DOHH2 (cell line): Measurements from ENCODE around the gene ADAMTS1.

Experiments used
- H3F3A ChIP-seq: fragments of 200-600 bp; sonication (generic), shearing (Covaris generic); 2 replicates; pipeline ENCODE4 v1.6.0; 2016; ENCODE audit warnings: antibody characterized with exemption, mild to moderate bottlenecking; ENCODE audit not compliant: control insufficient read depth, insufficient read depth
- H3K27ac ChIP-seq: fragments of 200-600 bp; sonication (generic); 2 replicates; pipeline ENCODE4 v1.5.1; 2014; ENCODE audit warnings: low read depth, mild to moderate bottlenecking, low read length, moderate library complexity
- H3K27me3 ChIP-seq: fragments of 200-600 bp; sonication (generic); 2 replicates; pipeline ENCODE4 v1.6.1; 2014; ENCODE audit warnings: mild to moderate bottlenecking, low read length, mixed read lengths; ENCODE audit not compliant: control insufficient read depth
- H3K36me3 ChIP-seq: fragments of 200-600 bp; sonication (generic); 2 replicates; pipeline ENCODE4 v1.6.1; 2014; ENCODE audit warnings: mild to moderate bottlenecking, low read length, moderate library complexity, mixed read lengths; ENCODE audit not compliant: control insufficient read depth
- H3K4me1 ChIP-seq: fragments of 200-600 bp; sonication (generic); 2 replicates; pipeline ENCODE4 v1.6.1; 2014; ENCODE audit warnings: mild to moderate bottlenecking, low read length, mixed read lengths; ENCODE audit not compliant: control insufficient read depth
- H3K4me2 ChIP-seq: fragments of 200-600 bp; sonication (generic); 2 replicates; pipeline ENCODE4 v1.6.0; 2014; ENCODE audit warnings: mild to moderate bottlenecking, low read length, moderate library complexity
- H3K4me3 ChIP-seq: fragments of 200-600 bp; sonication (generic); 2 replicates; pipeline ENCODE4 v1.5.1; 2014; ENCODE audit warnings: mild to moderate bottlenecking, low read length, mixed read lengths
- H3K79me2 ChIP-seq: fragments of 200-600 bp; sonication (generic); 2 replicates; pipeline ENCODE4 v1.6.1; 2014; ENCODE audit warnings: mild to moderate bottlenecking, low read length, mixed read lengths; ENCODE audit not compliant: control insufficient read depth
- H3K9me2 ChIP-seq: fragments of 200-600 bp; sonication (generic); replicated peaks from 2 replicates; pipeline ENCODE4 v1.6.1; 2014; ENCODE audit warnings: mild to moderate bottlenecking, low read length, mixed read lengths; ENCODE audit not compliant: control insufficient read depth
- H3K9me3 ChIP-seq: fragments of 200-600 bp; sonication (generic); 2 replicates; pipeline ENCODE4 v1.6.1; 2014; ENCODE audit warnings: antibody characterized with exemption, low read length, mixed read lengths; ENCODE audit not compliant: control insufficient read depth, insufficient read depth
- H4K20me1 ChIP-seq: fragments of 200-600 bp; sonication (generic); 2 replicates; pipeline ENCODE4 v1.6.0; 2014; ENCODE audit warnings: low read depth, mild to moderate bottlenecking, antibody characterized with exemption, low read length, moderate library complexity; ENCODE audit not compliant: control insufficient read depth, insufficient read depth
- CTCF ChIP-seq: fragments of 200-600 bp; sonication (generic); IDR thresholded peaks from one replicate; pipeline ENCODE4 v1.5.1; 2014; ENCODE audit warnings: antibody characterized with exemption, mild to moderate bottlenecking, low read depth, low read length; ENCODE audit not compliant: poor library complexity, severe bottlenecking
- EZH2phosphoT487 ChIP-seq: fragments of 200-600 bp; sonication (generic); IDR thresholded peaks from 2 replicates; pipeline ENCODE4 v1.6.1; 2017; ENCODE audit warnings: borderline replicate concordance, mild to moderate bottlenecking, antibody characterized with exemption, low read length, moderate library complexity, mixed read lengths

The ADAMTS1 gene

GRCh38 chr21:26850116-26850643, 5.0 kb upstream of the ADAMTS1 start:
- H3K27me3 ChIP-seq: no peaks in the 10 kb centered on the region
- no peak overlapping the region for H3K4me3 ChIP-seq
- no peaks in the 10 kb centered on the region for H4K20me1 ChIP-seq
- H3K27ac ChIP-seq: no peak overlapping the region
- H3K79me2 ChIP-seq: no peaks in the 10 kb centered on the region
- H3K36me3 ChIP-seq: no peaks in the 10 kb centered on the region
- TF ChIP-seq EZH2phosphoT487 (no peak), CTCF (no peak)
- H3F3A ChIP-seq: no peaks in the 10 kb centered on the region
- no peaks in the 10 kb centered on the region for H3K9me2 ChIP-seq
- H3K4me1 ChIP-seq: no peaks in the 10 kb centered on the region
- no peaks in the 10 kb centered on the region for H3K9me3 ChIP-seq
- H3K4me2 ChIP-seq: no peak overlapping the region

- Histone ChIP-seq H3K27ac (no peak overlapping the region), H3K9me2 (no peaks in the 10 kb centered on the region), H4K20me1 (no peaks in the 10 kb centered on the region), H3K79me2 (no peaks in the 10 kb centered on the region), H3F3A (no peaks in the 10 kb centered on the region), H3K27me3 (no peaks in the 10 kb centered on the region), H3K4me3 (no peak overlapping the region), H3K4me2 (no peak overlapping the region), H3K36me3 (no peaks in the 10 kb centered on the region), H3K9me3 (no peaks in the 10 kb centered on the region), H3K4me1 (no peaks in the 10 kb centered on the region)
- no peak for TF ChIP-seq CTCF
- no peak for TF ChIP-seq EZH2phosphoT487
These were observed 4.4 kb upstream of the ADAMTS1 start for GRCh38 chr21:26849428-26850115.

- Histone ChIP-seq H3K9me3 (no peaks in the 10 kb centered on the region), H4K20me1 (no peaks in the 10 kb centered on the region), H3K27ac (no peak overlapping the region), H3F3A (no peaks in the 10 kb centered on the region), H3K4me3 (no peak overlapping the region), H3K36me3 (no peaks in the 10 kb centered on the region), H3K27me3 (no peaks in the 10 kb centered on the region), H3K4me2 (no peak overlapping the region), H3K4me1 (no peaks in the 10 kb centered on the region), H3K79me2 (no peaks in the 10 kb centered on the region), H3K9me2 (no peaks in the 10 kb centered on the region)
- TF ChIP-seq CTCF: no peak
- no peak for TF ChIP-seq EZH2phosphoT487
These were observed 2.7 kb upstream of the ADAMTS1 start for GRCh38 chr21:26847921-26848320.
